SK-N-SH treated with all-trans-retinoic acid at 6 μM for 48 hours (cell line): ENCODE data around the gene PLA2G2F.

ENCODE experiments used
- ARNTL ChIP-seq: fragments of 450-650 bp; formaldehyde crosslinking; IDR thresholded peaks from 2 replicates; pipeline ENCODE4 v1.5.0; 2020; ENCODE audit warnings: low read depth, mild to moderate bottlenecking, moderate library complexity, borderline replicate concordance
- CSRNP3 ChIP-seq: fragments of 250-450 bp; sonication (Bioruptor Pico); IDR thresholded peaks from 2 replicates; pipeline ENCODE4 v1.5.1; 2021; ENCODE audit warnings: mild to moderate bottlenecking, moderate library complexity
- GLIS3 ChIP-seq: fragments of 250-450 bp; sonication (Bioruptor Pico); IDR thresholded peaks from 2 replicates; pipeline ENCODE4 v1.5.0; 2020; ENCODE audit warnings: mild to moderate bottlenecking, moderate library complexity
- ISL1 ChIP-seq: fragments of 250-450 bp; sonication (Bioruptor Pico); IDR thresholded peaks from 2 replicates; pipeline ENCODE4 v2.1.2; 2022; ENCODE audit warnings: mild to moderate bottlenecking, moderate library complexity
- OSR1 ChIP-seq: fragments of 250-450 bp; sonication (Bioruptor Pico); IDR thresholded peaks from 2 replicates; pipeline ENCODE4 v1.8.0; 2022; ENCODE audit warnings: moderate library complexity, mild to moderate bottlenecking, inconsistent platforms
- PATZ1 ChIP-seq: fragments of 250-450 bp; sonication (Bioruptor Pico); IDR thresholded peaks from 2 replicates; pipeline ENCODE4 v1.8.0; 2020; ENCODE audit warnings: mild to moderate bottlenecking, moderate library complexity, borderline replicate concordance
- TSHZ2 ChIP-seq: fragments of 250-450 bp; sonication (Bioruptor Pico); IDR thresholded peaks from 2 replicates; pipeline ENCODE4 v1.5.0; 2020; ENCODE audit warnings: mild to moderate bottlenecking, moderate library complexity
- ZFP30 ChIP-seq: fragments of 450-650 bp; formaldehyde crosslinking; IDR thresholded peaks from 2 replicates; pipeline ENCODE4 v1.5.0; 2022; ENCODE audit warnings: mild to moderate bottlenecking, moderate library complexity

- TF ChIP-seq ZFP30 (CRISPR knock-in tag) (no peak), GLIS3 (CRISPR knock-in tag) (no peak), ARNTL (CRISPR knock-in tag) (no peak), PATZ1 (CRISPR knock-in tag) (no peak), TSHZ2 (CRISPR knock-in tag) (no peak), OSR1 (no peak), CSRNP3 (CRISPR knock-in tag) (no peak), ISL1 (CRISPR knock-in tag) (no peak)
Measured at GRCh38 chr1:20151906-20152598, 12.9 kb downstream of the PLA2G2F start.
